ENCODE data around the gene BBS9. TPM values are rescaled to one million over a fixed set of nuclear protein-coding genes. Genes with fewer than 3 reads are reported as not detected.

The BBS9 gene
- total RNA-seq, 1 experiment from 2014 or later = 18.7 TPM

- DNase-seq (ENCODE audit: low spot score) = no peak
Observed at GRCh38 chr7:33601101-33601500, 471.7 kb downstream of the BBS9 start.

GRCh38 chr7:33601884-33602283, 472.5 kb downstream of the BBS9 start:
- no peak for DNase-seq (ENCODE audit: low spot score)

DNA sequence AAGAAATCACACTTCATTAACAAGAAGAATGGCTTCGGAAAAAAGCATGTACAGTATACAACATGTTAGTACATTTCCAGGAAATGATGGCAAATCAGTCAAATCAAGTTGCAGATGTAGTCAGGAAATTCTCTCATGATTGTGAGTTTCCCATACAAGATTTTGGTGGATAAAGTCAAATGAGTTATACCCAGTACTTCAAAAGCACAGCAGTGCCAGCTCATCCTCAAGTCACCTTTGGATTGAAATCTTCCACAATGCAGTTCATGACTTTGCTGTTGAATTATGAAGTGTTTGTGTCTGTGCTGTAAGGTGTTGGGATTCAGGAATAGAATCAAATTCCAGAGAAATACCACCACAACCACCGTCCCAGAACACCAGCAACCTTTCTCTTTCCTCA, 474.7 kb downstream of the BBS9 start:
- DNase-seq (ENCODE audit: low spot score) = no peak

DNA sequence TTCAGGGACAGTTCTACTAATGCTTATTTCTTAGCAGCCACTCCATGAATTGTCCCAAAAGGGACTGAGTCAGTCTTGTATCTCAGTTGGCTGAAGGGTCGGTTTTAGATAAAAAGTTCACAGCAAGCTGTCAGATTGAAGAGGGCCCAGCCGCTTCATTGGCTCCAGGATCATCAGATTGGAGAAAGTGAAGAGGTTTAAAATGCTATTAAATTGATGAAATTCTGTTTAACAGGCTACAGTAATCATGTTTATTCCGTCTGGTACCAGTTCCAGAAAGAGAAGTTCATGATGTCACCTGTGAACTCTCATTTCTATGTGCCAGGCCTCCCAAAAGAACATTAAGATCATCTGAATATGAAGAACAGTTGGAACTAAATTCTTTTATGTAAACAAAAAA, 481.6 kb downstream of the BBS9 start:
- no peak for DNase-seq (ENCODE audit: low spot score)

- no peak for DNase-seq (ENCODE audit: low spot score)
Observed at GRCh38 chr7:33612442-33612841, 483.1 kb downstream of the BBS9 start.

DNA sequence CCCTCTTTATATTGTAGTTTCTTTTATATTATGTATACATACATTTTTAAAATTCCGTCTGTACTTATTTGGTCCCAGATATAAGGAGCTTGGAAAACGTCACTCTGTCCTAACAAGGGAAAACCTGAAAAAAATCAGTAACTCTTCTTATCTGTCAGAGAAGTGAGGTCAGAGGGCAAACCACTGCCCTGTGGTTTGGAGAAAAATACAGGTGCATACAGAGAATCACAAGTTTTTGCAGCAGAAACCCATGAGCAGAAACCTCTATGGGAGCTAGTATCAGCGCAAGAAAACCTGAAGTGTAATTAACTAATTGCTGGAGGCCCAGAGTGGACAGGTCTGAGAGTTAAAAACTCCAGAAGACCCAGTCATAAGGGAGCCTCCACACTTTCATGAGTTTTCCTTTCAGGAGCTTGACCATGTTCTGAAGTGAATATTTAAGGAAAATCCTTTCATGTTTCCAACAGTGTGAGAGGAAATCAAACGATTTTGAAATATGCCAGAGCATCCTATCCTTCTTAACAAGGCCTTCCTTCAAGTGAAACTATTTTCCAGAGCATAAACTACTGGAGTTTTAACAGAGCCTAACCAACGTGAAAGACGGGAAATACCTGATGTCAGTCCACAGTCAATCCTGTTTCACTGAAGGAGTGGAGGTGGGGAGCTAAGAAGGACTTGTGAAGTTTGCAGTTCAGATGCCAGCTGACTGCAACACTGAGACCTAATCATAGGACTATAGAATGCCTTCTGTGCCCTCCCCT, 485.2 kb downstream of the BBS9 start:
- no peak for DNase-seq (ENCODE audit: low spot score)

DNA sequence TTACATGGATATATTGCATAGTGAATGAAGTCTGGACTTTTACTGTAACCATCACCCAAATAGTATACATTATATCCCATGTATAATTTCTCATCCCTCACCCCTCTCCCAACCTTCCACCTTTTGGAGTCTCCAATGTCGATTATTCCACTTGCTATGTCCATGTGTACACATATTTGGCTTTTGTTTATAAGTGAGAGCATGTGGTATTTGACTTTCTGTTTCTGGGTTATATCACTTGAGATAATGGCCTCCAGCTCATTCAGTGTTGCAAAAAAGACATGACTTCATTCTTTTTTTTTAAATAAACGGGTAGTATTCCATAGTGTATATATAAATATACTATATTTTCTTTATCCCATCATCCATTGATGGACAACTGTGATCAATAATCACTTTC, 487.4 kb downstream of the BBS9 start:
- DNase-seq (ENCODE audit: low spot score) = no peak

DNA sequence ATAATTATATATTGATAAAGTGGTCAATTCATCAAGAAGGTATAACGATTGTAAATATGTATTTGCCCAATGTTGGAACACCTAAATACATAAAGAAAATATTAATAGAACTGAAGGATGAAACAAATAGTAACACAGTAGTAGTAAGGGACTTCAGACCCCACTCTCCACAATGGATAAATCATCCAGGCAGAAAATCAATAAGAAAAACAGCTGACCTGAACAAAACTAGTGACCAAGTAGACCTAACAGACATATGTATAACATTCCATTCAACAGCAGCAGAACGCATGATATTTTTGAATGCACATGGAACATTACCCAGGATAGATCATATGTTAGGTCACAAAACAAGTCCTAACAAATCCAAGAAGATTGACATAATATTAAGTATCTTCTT, 489.9 kb downstream of the BBS9 start:
- DNase-seq (ENCODE audit: low spot score) = no peak

DNA sequence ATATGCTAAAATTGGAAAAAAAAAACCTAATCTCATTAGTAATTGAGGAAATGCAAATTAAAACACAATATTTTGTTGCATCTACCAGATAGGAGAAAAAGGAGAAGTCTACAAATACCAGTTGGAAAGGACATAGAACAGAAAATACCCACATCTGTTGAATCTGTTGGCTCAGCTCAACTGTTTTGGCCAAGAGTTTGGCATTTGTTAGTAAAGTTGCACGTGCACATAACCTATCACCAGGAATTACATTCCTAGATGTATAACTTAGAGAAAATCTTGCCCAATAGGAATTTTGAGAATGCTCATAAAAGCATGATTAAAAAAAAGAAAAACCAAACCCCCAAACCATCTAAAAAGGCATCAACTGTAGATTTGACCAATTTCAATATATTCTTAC, 493.9 kb downstream of the BBS9 start:
- DNase-seq (ENCODE audit: low spot score) = no peak

DNA sequence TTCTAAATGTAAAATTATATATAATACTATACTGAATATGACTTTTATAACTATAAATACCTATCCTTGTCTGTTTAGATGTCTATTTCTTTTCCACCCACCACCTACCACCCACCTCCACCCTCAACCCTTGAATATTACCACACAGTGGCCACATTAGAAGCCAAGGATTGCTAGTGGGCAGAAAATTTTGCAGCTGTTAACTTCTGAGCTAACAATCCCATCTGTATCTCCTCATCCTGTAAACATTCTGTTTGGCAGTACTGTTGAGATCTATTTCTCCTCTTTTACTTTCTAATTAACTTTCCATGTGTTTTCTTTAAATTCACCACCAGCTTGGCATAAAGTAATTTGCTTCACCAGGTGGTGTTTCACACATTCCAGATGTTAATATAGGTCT, 494.9 kb downstream of the BBS9 start:
- no peak for DNase-seq (ENCODE audit: low spot score)

DNA sequence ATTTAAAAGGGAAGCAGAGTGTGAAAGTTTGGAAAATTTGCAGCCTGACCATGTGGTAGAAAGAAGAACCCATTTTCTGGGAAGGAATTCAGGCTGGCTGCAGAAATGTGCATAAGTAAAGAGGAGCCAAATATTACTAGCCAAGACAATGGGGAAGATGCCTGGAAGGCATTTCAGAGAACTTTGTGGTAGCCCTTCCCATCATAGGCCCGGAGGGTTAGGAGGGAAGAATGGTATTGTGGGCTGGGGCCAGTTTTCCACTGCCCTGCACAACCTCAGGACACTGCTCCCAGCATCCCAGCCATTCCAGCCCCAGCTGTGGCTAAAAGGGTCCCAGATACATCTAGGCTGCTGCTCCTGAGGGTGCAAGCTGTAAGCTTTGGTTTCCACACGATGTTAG, 497.5 kb downstream of the BBS9 start:
- no peak for DNase-seq (ENCODE audit: low spot score)

DNA sequence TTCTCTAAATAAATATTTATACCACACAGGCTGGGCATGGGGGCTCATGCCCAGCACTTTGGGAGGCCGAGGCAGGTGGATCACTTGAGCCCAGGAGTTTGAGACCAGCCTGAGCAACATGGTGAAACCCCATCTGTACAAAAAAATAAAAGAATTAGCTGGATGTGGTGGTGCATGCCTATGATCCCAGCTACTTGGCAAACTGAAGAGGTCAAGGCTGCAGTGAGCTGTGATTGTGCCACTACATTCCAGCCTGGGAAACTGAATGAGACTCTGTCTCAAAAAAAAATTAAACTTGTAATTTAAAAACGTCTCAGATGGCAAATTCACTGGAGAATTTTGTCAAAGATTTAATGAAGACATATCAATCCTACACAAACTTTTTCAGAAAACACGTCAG, 498.4 kb downstream of the BBS9 start:
- DNase-seq (ENCODE audit: low spot score) = no peak

DNA sequence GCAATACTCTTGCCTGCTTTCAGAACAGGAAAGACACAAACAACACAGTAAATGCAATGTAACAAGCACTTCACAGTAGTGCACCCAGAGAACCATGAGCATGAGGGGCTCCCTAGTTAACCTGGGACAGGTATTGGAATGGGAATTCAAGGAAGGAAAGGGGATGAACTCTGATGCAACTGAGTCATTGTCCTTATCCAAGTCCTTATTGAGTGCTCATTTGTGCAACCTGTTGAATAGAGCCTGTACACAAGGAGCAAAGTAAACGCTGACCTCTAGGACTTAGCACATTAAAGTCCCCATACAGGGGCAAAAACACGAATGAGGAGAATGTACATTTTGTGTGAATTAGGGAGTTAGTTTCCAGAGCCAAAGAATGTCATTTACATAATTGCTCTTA, 499.5 kb downstream of the BBS9 start:
- no peak for DNase-seq (ENCODE audit: low spot score)

DNA sequence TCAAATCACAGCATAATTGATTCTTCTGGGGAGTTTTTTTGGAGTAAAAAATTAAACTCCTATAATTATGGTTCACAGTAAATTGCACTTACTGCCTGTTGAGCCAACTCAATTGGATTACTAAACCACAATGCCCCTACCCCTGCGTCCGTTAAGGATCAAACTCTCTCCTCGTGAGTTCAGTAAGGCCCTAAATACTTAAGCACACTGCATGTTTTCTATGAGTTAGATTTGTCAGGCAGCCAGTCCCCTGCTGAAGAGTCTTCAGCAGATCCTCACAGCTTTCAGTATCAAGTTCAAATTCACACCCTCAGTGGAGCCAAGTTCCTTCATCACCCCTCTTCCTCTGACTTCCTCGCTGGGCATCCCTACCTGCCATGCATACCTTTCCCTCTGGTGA, 501.0 kb downstream of the BBS9 start:
- no peak for DNase-seq (ENCODE audit: low spot score)

DNA sequence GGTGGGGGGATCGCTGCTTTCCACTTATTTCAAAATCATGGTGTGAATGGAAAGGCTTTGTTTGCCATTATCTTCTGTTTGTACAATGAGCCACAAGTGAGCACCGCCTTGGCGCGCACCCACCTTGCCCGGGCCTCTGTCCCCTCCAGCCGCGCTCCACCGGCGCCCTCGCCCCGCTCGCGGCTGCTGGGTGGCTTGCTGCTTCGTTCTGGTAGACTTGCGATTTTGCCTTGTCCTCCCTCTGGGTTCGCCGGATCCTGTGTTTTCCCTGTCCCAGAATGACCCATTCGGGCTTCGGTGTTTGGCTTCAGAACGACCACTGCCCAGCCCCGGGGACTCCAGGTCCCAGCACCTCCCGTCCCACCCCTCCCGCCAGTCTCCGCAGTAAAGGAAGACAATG, 503.0 kb downstream of the BBS9 start:
- DNase-seq (ENCODE audit: low spot score) = no peak

DNA sequence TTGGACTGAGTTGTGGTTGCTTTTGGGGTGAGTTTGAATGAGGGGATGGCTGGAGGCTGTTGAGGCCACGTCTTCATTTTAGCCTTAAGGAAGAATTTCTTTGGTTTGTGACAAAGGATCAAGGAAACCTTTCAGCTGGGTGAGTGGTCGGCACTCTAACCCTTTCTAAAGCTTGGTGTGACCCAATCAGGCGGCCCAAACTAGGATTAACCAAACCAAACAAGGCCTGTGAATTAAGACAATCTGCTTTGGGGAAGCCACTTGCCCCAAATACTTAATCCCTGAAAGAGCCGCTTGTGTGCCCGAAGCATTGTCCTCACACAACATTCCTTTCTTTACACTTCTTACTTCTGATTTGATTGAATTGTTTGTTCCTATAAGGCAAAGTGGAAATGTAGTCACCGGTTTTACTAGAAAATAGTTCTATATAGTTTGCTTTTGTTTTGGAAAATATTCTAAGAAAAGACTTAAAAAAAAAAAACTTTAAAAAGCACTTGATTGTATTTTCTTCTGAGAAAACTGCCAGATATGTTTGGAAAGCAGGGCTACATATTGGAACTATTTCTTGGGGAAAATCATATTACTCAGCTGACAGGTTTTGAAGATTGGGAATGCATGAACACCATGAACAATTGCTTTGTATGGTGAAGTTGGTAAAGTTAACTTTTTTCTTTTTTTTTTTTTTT, 503.6 kb downstream of the BBS9 start:
- no peak for DNase-seq (ENCODE audit: low spot score)

GRCh38 chr7:33634606-33635005, 505.2 kb downstream of the BBS9 start:
- no peak for DNase-seq (ENCODE audit: low spot score)

DNA sequence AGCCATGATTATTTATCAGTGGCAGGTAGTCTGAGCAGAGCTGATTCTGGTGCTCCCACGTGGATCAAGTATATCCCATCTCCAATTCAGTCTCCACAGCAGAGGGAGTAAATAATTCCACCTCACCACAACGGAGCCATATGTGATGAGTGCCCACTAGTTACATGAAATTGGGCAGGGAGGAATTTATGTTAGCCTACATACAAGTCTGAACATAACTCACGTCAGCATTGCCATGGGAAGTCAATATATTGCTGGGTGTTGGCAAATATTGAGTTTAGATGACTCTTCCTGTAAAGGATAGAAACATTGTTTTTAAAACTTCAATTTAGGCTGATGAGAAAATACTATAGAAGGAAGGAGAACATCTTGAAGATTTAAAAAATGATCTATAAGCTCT, 507.0 kb downstream of the BBS9 start:
- DNase-seq (ENCODE audit: low spot score) = no peak

GRCh38 chr7:33639552-33640197, 510.3 kb downstream of the BBS9 start:
- DNase-seq (ENCODE audit: low spot score) = no peak

- no peak for DNase-seq (ENCODE audit: low spot score)
Observed at GRCh38 chr7:33640741-33641140, 511.4 kb downstream of the BBS9 start.

DNA sequence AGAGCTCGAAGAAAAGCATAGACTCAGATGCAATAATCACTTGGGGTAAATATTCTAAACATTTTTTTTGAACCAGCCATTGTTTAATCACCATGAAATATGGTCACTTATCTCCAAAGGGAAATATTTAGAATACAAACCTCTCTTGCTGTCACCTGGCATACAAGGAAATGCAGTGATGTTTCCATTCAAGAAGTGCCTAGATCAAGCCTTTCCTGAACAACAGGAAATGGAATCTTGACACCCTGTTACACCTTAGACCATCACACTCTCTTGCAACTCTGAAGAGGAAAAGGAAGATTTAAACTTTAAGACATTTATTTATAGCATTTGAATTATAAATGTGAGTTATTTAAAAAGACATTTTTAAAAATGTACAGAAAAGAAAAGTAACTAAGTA, 512.9 kb downstream of the BBS9 start:
- no peak for DNase-seq (ENCODE audit: low spot score)

- DNase-seq (ENCODE audit: low spot score) = no peak
Observed at GRCh38 chr7:33643530-33643929, 514.2 kb downstream of the BBS9 start.

GRCh38 chr7:33644489-33644888, 515.1 kb downstream of the BBS9 start:
- DNase-seq (ENCODE audit: low spot score) = no peak
